SK-N-SH (cell line): ENCODE measurements around the gene PTTG1IP.

Source experiments
- CTCF ChIP-seq: fragments of 200-600 bp; sonication (generic); IDR thresholded peaks from 2 replicates; pipeline ENCODE4 v1.6.1; 2017; ENCODE audit warnings: antibody characterized with exemption, mild to moderate bottlenecking, moderate library complexity
- EP300 ChIP-seq, 2 experiments: IDR thresholded peaks; 2 replicates each; pipeline versions ENCODE4 v1.4.0 to v1.6.1; 2012; ENCODE audit warnings: borderline replicate concordance in 1 of 2, low read depth in 1 of 2, low read length in 1 of 2
- EZH2phosphoT487 ChIP-seq: fragments of 200-600 bp; sonication (generic); IDR thresholded peaks from 2 replicates; pipeline ENCODE4 v1.6.1; 2017; ENCODE audit warnings: low read depth, mixed run types, mild to moderate bottlenecking, antibody characterized with exemption, moderate library complexity, borderline replicate concordance
- FOXM1 ChIP-seq: IDR thresholded peaks from 2 replicates; pipeline ENCODE4 v1.4.0; 2012; ENCODE audit warnings: low read depth, mild to moderate bottlenecking
- MXI1 ChIP-seq: IDR thresholded peaks from 2 replicates; pipeline ENCODE4 v1.6.1; 2012; ENCODE audit warnings: mild to moderate bottlenecking, low read depth, low read length, improper control_type of control experiment
- POLR2AphosphoS5 ChIP-seq: IDR thresholded peaks from 2 replicates; pipeline ENCODE4 v1.6.1; 2012; ENCODE audit warnings: low read depth, low read length
- SIN3A ChIP-seq: IDR thresholded peaks from 2 replicates; pipeline ENCODE4 v1.6.1; 2012; ENCODE audit warnings: low read depth, mild to moderate bottlenecking, low read length, moderate library complexity, borderline replicate concordance
- YY1 ChIP-seq: IDR thresholded peaks from 2 replicates; pipeline ENCODE4 v1.4.0; 2012; ENCODE audit warnings: low read depth, mild to moderate bottlenecking
- TF ChIP-seq, protein P1 (sequence below): IDR thresholded peaks from 2 replicates; pipeline ENCODE4 v1.4.0; 2012; ENCODE audit warnings: low read depth

DNA sequence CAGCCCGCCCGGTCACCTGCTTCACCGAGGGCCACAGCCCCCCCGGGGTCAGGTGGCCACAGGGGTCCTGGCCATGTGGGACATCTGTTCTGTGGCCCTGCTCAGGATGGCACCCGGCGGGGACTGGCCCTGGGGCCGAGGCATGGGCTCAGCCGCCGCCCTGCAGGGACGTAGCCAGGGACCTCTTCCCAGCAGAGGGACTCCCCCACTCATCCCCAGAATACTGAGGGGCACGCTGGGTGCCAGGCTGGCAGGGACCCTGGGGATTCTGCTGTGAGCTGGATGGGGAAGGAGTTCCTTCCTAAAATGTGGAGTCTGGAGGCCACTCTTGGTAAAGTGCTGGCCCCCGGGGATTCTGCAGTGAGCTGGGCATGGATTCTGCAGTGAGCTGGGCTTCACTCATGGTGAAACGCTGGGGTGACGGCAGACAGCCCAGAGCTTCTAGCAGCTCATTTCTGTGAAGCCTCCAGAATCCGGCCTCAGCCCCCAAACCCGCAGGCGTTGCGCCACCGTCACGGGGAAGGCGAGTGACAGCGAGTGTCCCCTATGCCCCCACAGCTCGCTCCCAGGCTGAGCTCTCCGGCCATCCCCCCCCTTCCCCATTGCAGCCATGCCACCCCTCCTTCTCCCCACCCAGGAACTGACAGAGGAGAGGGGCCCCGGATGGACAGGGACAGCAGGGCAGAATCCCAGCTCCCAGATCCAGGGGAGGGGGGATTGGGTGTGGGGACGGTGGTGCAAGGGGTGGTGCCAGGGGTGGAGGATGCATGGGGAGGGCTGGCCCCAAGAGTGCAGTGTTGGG is 45.8 kb upstream of the PTTG1IP start:
- TF ChIP-seq CTCF, result no peak
- TF ChIP-seq MXI1, result no peak
- TF ChIP-seq SIN3A, result no peak
- no peak for TF ChIP-seq YY1
- no peak for TF ChIP-seq POLR2AphosphoS5
- TF ChIP-seq FOXM1, result no peak
- TF ChIP-seq EP300 (IDR thresholded peaks at IDR 0.05; ENCODE audit: borderline replicate concordance in 1 of 2, low read depth in 1 of 2, low read length in 1 of 2), result no peak
- TF ChIP-seq, protein P1, sequence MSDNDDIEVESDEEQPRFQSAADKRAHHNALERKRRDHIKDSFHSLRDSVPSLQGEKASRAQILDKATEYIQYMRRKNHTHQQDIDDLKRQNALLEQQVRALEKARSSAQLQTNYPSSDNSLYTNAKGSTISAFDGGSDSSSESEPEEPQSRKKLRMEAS, result no peak
- no peak for TF ChIP-seq EZH2phosphoT487
